H1 (cell line): ENCODE measurements around the gene MAPKAP1. TPM values are rescaled to one million over a fixed set of nuclear protein-coding genes. Genes with fewer than 3 reads are reported as not detected.

Source experiments
- BACH1 ChIP-seq: IDR thresholded peaks from 2 replicates; pipeline ENCODE4 v1.6.1; 2012; ENCODE audit warnings: low read length, improper control_type of control experiment
- BCL11A ChIP-seq, 2 experiments: IDR thresholded peaks; one replicate each; pipeline ENCODE4 v1.6.1; 2011; ENCODE audit warnings: low read depth in 2 of 2, low read length in 2 of 2, mild to moderate bottlenecking in 2 of 2
- BRCA1 ChIP-seq: IDR thresholded peaks from 2 replicates; pipeline ENCODE4 v1.6.1; 2012; ENCODE audit warnings: low read depth, low read length, improper control_type of control experiment
- CREB1 ChIP-seq: IDR thresholded peaks from 2 replicates; pipeline ENCODE4 v1.6.1; 2012; ENCODE audit warnings: inconsistent platforms
- SP1 ChIP-seq: IDR thresholded peaks from 2 replicates; pipeline ENCODE4 v1.6.1; 2011; ENCODE audit warnings: low read depth, low read length
- polyA plus RNA-seq, 7 experiments: library from polyadenylated mRNA; depleted of rRNA in 3 of 7; stranded (reverse) in 5 of 7; unstranded in 2 of 7; fragments of >200 nt in 5 of 7; fragments of 200-250 nt in 2 of 7; gene quantifications; 1 replicate in 5 of 7; 2 replicates in 1 of 7; 4 replicates in 1 of 7; pipeline versions ENCODE4 v1.2.1 to v1.2.3, GENCODE V29; 2011 to 2013; ENCODE audit warnings: missing spikeins in 2 of 7, mixed read lengths in 2 of 7
- total RNA-seq: library from RNA; stranded (reverse); fragmentation: NEBNext Ultra II Directional; extraction: Animal tissue kit (Norgen Biotek cat#: 25700); gene quantifications from 2 replicates; pipeline ENCODE4 v1.2.1, GENCODE V29; 2021

The MAPKAP1 gene
- total and polyA plus RNA-seq, 2 of the 8 experiments (the other 6 are each of a cell fraction or from before 2014, with no cell fraction given): 79.2 to 140 TPM

DNA sequence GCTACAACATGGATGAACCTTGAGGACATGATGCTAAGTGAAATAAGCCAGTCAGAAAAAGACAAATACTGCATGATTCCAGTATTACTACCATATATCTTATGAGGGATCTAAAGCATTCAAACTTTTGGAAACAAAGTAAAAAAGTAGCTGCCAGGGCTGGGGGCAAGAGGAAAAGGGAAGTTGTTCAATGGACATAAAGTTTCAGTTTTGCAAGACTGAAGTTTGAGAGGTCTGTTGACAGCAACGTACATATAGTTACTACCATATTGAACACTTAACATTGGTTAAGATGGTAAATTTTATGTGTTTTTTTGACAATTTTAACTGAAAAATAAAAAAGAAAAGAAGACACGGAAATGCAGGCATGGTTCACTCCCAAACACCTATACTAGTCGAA lies 77.6 kb downstream of the MAPKAP1 start (continued):
- TF ChIP-seq BACH1 (no peak), CREB1 (no peak), BRCA1 (no peak), BCL11A (IDR thresholded peaks at IDR 0.05; ENCODE audit: low read depth in 2 of 2, low read length in 2 of 2) (no peak), SP1 (no peak)
